PC-9 (cell line): Measurements from ENCODE around the gene KRTAP10-12.

Experiments used
- EZH2 ChIP-seq: fragments of 200-600 bp; sonication (generic); IDR thresholded peaks from 2 replicates; pipeline ENCODE4 v1.8.0; 2017; ENCODE audit warnings: antibody characterized with exemption, low read depth
- TF ChIP-seq, protein P1 (sequence below): fragments of 200-600 bp; sonication (generic); conservative IDR thresholded peaks from 2 replicates; pipeline ENCODE4 v1.6.1; 2017; ENCODE audit warnings: mixed run types, antibody characterized with exemption, mild to moderate bottlenecking, moderate library complexity

- TF ChIP-seq, protein P1, sequence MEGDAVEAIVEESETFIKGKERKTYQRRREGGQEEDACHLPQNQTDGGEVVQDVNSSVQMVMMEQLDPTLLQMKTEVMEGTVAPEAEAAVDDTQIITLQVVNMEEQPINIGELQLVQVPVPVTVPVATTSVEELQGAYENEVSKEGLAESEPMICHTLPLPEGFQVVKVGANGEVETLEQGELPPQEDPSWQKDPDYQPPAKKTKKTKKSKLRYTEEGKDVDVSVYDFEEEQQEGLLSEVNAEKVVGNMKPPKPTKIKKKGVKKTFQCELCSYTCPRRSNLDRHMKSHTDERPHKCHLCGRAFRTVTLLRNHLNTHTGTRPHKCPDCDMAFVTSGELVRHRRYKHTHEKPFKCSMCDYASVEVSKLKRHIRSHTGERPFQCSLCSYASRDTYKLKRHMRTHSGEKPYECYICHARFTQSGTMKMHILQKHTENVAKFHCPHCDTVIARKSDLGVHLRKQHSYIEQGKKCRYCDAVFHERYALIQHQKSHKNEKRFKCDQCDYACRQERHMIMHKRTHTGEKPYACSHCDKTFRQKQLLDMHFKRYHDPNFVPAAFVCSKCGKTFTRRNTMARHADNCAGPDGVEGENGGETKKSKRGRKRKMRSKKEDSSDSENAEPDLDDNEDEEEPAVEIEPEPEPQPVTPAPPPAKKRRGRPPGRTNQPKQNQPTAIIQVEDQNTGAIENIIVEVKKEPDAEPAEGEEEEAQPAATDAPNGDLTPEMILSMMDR: no peak
- TF ChIP-seq EZH2: no peak
Measured at GRCh38 chr21:44653656-44654575, 43.1 kb upstream of the KRTAP10-12 start.
